Superior temporal gyrus (tissue), 1 donor: ENCODE measurements around the gene CES5A.
"Not testable (repeated sequence)": the region's sequence is repeated elsewhere in the genome, so short reads cannot be mapped to it uniquely, and the experiment has no call there.

Source experiments
- DNase-seq: peaks from one replicate; pipeline ENCODE4 v3.0.0-alpha.2; 2016; ENCODE audit errors: extremely low spot score

CES5A gene

DNA sequence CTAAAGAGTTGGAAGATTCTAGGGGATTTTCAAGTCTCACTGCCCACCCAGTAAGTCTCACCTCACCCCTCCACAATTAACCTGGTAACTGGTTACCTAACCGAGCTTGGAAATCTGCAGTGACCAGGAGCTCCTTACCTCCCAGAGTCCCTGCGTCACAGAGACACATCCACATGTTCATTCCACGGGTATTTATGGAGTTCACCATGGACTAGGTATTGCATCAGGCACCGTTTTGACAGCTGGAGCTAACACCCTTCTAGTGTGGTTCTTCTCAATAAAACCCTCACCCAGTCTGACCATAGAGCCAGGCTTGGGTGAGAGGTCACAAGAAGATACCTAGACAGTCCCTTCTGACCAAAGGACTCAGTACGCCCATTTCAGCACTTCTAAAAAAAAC is 2.1 kb downstream of the CES5A start:
- DNase-seq = no peak

DNA sequence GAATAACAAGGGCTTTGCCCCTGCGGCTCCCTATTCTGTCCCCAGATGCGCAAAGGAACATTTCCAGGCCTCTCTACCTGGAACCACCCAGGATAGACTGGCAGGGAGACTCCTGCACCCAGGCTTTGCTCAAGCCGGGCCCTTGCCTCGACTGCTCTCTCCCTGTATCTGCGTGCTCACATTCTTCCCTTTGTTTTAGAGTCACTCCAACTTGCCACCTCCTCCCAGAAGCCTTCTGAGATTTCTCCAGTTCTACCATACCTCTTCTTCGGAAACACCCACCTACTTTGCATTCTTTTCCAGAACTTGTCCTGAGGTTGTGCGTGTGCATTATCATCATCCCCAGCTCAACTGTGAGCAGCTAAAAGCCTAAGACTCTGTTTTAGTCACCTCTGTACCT is 3.0 kb downstream of the CES5A start:
- DNase-seq = no peak

DNA sequence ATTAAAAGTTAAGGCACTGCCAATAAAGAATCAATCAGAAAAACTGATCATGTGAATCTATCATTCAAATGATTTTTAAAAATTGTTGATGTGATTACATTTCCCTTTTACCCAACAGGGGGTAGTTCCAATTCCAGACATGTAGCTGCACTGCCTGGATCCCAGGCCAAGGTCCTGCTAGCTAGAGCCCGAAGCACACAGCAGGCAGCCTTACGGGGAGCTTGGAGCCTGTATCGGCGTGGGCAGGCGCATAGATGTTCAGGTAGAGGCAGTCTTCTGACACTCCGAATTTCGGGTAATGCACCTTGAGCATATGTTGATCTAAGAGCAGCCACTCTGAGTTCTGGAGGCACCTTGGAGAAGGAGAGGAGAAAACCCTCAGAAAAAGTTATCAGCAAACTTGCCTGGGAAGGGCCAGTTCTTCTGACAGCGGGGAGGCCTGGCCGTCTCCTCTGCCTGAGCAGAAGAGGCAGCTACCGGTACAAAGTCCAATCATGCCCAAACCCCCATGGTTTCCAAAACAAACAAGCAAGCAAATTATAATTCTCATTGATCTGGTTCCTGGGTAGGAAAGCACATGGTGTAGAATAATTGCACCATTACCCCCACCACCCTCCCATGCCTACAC is 3.6 kb downstream of the CES5A start:
- DNase-seq = no peak

DNA sequence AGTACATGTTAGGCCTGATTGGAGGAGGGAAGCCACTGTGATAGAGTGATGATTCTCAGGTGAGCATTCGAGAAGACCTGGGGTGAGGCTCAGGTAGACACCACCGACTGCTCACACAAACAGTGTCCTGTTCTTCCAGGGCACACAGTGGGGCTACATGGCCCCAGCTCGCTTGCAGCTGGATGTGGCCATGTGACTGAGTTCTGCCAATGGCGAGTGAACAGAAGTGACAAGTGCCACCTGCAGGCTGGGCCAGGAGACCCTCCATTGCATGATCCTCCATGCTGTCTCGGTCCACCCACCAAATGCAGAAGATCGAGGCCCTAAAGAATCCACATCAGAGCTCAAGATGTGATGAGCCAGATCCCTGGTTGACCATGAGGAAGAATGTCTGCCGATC is 6.2 kb downstream of the CES5A start:
- DNase-seq = no peak

DNA sequence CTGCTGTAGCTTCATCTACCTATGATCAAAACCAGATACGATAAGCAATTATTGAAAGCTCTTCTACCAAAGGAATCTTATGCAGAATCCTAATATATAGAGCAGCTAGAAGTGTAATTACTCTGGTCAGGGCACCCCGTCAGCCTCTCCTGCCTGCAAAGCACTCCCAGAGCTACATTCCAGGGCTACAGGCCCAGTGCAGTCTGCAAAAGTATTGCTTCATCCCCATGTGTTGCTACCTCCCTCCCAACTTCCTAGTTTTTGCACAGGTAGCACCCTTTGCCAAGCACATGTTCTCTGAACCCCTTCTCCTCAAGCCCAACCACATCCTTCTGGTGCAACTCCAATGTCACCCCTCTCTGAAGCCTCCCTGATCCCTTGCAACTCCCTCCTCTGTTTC is 7.0 kb downstream of the CES5A start:
- DNase-seq = no peak

DNA sequence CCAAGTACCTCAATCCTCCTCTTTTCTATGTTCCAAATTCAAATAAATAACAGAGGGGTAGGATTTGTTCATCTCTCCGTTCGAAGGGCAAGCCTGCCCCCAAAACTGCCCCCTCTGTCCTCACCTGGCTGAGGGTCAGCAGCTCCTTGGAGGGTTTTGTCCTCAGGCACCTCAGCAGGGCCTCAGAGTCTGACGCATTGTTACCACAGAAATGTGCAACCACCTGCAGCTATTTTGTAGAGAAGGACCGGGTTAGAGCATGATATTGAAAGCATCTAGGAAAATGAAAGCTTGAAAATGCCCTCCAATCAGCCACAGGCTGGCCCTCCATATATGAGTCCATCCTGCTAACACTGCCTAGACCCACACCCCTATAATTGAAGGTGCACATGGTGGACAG is 13.9 kb downstream of the CES5A start:
- DNase-seq = no peak

DNA sequence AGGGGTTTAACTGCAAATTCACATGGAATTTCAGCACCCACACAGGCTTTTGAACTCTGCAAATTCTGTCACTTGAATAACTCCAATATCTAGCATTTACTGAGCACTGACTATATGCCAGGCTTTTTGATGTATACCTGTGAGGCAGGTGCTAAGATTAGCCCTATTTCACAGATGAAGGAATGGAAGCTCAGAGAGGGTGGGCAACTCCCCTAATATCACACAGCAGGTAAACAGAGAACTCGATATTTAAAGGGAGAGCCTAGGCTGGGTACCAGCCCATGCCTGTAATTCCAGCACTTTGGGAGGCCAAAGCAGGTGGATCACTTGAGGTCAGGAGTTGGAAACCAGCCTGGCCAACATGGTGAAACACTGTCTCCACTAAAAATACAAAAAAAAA is 17.5 kb downstream of the CES5A start:
- not testable (repeated sequence) for DNase-seq

DNA sequence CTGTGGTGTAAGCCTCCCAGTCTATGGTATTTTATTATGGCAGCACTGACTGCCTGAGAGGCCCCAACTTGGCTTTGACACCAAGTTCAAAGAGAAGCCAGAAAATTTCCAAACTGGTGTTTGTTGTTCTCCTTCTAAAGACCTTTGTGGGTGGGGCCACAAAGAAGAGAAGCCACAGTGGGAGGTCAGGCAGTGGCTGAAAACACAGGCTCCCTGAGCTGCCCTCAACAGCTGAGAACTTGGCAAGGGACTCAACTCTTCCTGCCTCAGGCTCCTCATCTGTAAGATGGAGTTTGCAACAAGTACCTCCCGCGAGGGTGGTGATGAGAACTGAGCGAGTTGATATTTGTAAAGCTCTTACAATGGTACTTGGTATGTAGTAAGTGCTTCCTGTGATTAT is 18.2 kb downstream of the CES5A start:
- DNase-seq = no peak

DNA sequence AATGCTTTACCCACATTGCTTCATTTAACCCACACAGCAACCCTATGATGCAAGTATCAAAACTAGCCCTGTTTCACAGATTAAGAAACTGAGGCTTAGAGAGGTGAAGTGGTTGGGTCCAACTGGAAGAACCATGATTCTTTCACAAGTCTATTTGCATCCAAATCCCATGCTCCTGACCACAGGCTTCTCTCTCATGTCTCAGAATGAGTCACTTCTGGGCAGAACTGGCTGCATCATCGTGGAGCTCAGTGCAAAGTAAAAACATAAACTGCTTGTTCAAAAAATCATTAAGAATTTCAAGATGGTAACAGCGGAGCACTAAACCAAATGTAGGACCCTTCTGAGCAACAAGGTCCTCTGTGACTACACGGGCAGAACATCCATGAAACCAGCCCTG is 22.1 kb downstream of the CES5A start:
- no peak for DNase-seq

DNA sequence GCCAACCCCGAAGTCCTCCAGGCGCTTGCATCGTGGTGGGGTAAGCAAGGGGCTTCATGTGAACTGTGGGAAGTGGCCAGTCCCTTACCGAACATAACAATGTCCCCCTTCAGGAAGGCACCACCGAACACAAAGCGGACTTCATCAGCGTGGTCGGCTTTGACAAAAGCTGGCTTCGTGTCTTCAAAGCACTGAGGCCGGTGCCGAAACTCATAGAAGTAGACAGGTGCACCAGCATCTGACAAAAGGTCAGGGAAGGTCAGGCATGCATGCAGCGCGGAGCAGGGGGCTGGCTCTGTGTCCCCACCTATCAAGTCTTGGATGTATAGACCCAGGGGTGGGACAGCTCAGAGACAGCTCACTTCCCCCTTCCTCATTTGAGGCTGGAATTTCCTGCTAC is 25.6 kb downstream of the CES5A start:
- DNase-seq = no peak

DNA sequence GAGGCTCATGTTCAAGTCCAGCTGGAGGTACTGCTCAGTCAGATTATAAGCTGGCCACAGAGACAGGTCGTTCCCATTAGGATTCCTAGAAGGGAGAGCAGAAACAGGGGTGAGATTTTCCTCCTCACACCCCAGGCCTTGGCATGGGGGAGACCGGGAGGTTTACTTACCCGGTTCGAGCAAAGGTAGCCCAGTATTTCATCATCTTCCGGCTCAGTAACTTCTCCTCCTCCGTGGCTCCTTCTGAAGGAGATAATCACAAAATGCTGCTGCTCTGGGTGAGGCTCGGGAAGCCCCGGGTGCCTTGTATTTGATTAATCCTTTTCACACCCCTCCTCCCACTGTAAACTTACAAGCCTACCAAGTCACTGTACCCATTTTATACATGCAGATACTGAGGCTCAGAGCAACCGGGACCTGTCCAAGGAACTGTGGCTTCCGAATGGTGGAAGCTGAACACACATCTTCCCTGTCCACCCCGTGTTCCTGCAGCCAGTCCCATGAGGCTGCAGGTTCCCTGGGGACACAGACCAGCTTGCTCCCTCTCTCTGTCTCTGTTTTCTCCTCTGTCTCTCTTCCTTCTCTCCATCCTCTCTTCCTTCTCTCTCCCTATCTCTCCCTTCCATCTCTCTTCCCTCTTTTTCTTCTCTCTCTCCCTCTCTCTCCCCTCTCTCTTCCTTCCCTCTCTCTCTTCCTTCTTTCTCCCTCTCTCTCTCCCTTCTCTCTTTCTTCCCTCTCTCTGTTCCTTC is 28.4 kb downstream of the CES5A start:
- no peak for DNase-seq

DNA sequence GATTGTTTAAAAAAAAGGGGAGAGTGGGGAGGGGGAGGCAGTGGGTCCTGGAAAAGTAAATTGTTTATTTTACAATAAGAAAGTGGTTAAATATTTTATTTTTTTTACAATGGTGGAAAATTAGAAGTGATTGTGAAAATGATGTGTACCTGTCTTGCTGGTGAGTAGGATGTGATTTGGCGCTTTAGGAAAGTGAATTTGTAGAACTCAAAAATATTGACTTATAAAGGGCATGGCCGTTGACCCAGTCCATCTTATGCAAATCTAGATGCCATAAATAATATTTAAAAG is 32.1 kb downstream of the CES5A start:
- DNase-seq = no peak

DNA sequence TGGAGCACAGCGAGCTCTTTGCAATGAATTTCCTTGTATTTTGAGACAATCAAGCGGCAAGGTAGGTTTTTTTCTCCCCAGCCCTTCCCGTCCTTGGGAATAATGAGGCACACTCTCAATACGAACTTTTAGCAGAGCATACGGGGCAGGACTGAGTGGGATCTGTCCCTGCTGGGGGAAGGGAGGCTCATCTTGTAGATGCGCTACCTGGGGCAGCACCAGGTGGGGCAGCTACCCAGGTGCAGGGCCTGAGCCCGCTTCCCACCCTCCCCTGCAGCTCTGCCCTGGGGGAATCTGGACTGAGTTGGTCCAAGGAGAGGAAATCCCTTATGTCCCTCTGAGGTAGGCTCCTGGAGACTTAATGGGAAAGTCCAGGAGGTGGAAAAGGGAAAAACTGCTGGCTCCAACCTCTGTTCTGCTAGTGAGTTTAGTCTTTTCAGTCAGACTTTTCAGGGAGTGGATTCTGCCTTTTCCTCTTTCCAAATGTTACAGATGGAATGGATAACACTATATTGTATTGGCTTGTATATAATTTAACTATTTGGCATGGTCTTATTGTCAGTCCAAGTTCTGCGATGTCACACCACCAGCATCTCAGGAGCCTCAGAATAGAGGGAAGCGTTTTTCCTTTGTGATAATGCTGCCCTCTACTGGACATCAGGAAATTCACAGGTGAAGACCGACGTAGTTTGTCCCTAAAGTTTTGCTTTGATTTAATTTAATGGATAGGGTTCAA is 32.6 kb downstream of the CES5A start:
- DNase-seq = peak; percentile 85

DNA sequence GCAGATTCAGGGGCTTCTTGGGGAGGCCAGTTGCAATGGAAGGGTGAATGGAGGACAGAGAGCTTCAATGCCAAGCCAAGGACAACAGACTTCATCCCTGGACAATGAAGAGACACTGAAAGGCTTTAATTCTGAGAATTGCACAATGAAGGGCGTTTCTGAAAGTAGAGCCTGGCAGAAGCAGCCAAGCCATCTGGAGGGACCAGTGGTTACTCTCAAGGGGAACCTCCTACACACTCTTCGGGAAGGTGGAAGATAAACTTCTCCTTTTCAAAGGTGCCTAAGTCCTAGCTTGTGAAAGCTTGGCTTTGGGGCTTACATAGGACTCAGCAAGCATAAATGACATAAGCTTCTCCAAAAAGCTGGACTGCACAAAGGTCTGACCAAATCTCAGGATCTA is 36.1 kb downstream of the CES5A start:
- no peak for DNase-seq

DNA sequence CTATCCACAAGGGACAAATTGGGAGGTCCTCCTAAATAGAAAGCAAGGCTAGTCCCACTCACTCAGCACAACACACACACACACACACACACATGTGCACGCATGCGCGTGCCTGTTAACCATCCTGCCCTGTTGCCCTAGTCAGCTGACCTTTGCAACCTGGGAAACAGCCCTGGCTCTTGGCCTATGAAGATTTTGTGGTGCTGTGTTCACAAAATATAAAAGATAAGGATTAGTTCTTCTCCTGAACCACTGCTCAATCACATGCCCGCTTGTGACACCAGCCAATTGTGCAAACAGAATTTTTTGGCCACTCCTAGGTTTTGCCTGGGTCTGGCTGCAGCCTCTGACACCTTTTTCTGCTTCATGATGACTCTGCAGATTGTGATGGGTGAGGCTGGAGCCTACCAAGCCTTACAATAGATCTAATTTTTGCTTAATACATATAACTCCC is 39.0 kb downstream of the CES5A start:
- DNase-seq = no peak

DNA sequence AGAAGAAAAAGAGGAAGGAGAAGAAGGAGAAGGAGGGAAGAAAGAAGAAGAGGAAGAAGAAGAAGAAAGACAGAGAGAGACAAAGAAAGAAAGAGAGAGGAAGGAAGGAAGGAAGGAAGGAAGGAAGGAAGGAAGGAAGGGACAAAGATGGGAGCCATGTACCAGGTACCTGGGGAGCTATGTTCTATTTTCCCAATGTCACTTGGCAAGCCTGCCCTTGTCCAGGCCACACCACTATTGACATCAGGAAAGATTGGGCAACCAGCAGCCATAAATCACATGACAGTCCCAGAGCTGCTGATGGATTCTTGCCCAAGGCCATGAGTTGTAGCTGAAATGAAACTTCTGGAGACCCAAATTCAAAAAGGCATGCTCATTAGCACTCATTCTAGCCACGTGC is 39.6 kb downstream of the CES5A start:
- no peak for DNase-seq

DNA sequence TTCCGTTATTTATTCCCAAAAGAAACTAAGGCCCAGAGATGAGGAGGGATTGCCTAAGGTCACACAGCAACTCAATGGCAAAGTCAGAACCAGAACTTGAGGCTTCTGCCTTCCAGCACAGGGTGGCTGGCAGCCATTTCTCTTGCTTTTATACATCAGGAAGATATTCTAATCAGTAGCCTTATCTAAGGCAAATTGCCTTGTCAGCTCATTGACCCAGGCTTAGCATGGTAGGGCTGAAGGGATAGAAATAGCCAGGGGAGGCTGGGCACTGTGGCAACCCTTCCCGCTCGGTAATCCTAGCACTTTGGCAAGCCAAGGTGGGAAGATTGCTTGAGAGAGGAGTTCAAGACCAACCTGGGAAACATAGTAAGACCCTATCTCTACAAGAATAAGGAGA is 40.0 kb downstream of the CES5A start:
- DNase-seq = not testable (repeated sequence)

DNA sequence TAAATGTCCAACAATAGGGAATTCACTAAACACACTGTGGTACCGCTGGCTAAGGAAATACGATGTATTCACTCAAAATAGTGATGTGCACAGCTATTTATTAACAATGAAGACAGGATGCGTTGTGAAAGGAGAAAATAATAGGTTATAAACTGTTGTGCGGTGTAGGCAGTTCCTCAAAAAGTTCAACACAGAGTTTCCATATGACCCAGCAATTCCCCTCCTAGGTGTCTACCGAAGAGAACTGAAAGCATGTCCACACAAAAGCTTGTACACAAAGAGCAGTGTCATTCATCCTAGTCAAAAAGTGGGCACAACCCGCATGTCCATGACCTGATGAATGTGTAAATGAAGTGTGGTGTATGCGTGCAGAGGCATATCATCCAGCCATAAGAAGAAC is 41.1 kb downstream of the CES5A start:
- peak; percentile 16 for DNase-seq

DNA sequence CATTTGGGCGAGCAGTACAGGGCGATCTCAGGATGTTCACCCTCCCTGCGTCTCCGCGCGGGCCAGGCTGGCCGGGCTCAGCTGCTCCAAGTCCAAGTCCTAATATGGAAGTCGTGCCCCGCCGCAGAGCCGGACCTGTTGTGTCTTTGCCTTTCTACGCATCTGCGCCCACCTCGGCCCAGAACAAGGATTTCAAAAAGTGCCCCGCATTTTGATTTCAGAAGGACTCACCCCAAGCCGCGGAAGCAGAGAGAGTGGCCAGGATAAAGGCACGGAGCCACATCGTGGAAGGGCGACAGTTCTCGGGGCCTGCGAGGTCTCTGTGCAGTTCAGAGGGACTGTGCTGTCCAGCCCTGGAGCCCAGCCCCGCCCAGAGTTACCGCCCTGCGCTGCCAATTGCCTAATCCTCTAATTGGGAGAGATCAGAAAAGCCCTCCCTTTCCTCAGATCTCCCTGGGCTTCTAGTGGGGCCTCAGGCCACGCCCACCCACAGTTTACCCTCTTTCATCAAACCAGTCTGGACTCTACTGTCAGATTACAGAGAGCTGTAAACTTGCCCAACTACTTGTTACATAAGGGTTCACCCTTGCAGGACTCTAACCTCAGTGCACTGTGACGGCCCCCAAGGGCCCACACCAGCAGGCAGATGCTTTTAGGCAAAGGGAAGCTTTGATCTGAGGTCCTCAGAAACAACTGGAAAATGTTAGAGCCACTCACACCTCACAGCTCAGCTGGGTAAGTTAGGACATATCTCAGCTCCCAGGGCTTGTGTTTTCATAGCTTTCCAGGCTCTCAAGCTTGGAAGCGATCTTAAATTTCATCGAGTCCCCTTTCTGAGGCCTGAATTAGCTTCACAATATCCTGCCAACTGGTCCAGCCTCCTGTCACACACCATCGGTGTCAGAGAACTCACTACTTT is 42.1 kb downstream of the CES5A start, which contains the start of gene CES1:
Gene CES1 (minus strand): TSS at position 324 of the 919 bp plus-strand sequence. CDS start 41 bp downstream, at position 283.
- DNase-seq = no peak

DNA sequence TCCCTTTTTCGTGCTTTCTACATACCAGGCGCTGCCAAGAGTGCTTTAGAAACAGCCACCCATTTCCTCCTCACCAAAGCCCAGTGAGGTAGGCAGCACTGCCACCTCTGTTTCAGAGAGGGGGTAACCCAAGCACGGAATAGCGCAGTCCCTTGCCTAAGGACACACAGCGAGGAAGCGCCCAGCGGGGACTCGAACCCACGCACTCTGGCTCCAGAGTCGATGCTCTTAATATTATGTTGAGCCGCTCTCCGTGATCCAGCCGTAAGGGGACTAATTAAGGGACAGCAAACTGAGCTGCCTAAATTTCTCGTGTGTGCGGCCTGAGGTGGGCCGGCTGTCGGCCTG is 42.8 kb downstream of the CES5A start:
- DNase-seq = no peak

DNA sequence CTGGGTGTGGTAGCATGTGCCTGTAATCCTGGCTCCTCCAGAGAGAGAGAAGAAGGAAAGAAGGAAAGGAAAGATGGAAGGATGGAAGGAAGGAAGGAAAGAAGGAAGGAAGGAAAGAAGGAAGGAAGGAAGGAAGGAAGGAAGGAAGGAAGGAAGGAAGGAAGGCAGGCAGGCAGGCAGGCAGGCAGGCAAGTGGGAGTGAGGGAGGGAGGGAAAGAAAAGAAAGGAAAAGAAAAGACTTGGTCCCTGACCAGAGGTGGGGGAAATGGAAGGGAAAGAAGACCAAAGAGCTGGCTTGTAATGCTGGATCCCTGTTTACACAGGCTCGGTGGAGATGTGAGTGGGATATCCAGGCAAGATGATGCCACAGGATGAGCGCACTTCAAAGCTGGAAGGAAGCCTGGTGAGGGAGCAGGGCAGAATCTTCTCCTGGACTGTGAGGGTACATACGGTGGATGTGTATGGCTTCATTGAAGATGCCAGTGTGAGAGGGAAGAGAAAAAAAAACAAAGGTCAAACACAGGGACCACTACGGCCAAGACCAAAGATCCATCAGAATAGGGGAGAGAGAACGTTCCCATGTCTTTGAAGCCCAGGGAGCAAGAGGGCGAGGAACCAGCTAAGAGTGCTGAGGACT is 44.4 kb downstream of the CES5A start:
- DNase-seq = no peak

DNA sequence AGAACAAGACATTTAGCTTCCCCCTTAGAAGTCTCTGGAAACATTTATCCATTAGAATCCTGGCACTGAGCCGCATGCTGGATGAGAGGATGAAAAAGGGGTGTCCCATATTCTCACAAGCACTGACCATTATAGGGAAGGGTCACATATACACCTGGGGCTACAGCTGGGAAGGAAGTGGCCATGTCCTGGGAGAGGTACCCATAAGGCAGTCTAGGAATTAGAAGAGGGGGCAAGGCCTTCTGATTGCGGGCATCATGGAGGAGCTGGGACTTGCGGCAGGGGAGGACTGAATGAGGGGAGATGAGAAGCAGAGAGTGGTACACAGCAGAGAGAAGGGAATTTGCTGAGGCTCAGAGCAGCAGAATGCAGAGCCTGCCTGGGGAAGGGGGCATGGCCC is 45.9 kb downstream of the CES5A start:
- DNase-seq = not testable (repeated sequence)
